HEK293 (cell line): ENCODE results near the gene ALDOA.

ENCODE experiments used
- EGR2 ChIP-seq: fragments of 450-650 bp; formaldehyde crosslinking; IDR thresholded peaks from 2 replicates; pipeline ENCODE4 v1.5.1; 2016; ENCODE audit warnings: low read depth, missing biosample characterization, missing genetic modification characterization
- HOXD13 ChIP-seq: sonication (generic); formaldehyde crosslinking; IDR thresholded peaks from 2 replicates; pipeline ENCODE4 v1.8.0; 2022; ENCODE audit warnings: missing genetic modification reagents, borderline replicate concordance
- MZF1 ChIP-seq: fragments of 450-650 bp; formaldehyde crosslinking; IDR thresholded peaks from 2 replicates; pipeline ENCODE4 v1.5.1; 2017; ENCODE audit warnings: missing biosample characterization, missing genetic modification characterization, borderline replicate concordance
- SCRT1 ChIP-seq: fragments of 450-650 bp; formaldehyde crosslinking; IDR thresholded peaks from 2 replicates; pipeline ENCODE4 v1.5.1; 2016; ENCODE audit warnings: missing biosample characterization, missing genetic modification characterization, borderline replicate concordance
- YY1 ChIP-seq: fragments of 450-650 bp; formaldehyde crosslinking; IDR thresholded peaks from 2 replicates; pipeline ENCODE4 v1.5.1; 2018; ENCODE audit warnings: missing biosample characterization, missing genetic modification characterization
- ZBTB11 ChIP-seq: fragments of 450-650 bp; formaldehyde crosslinking; conservative IDR thresholded peaks from 2 replicates; pipeline ENCODE4 v1.5.1; 2016; ENCODE audit warnings: low read depth, missing biosample characterization, missing genetic modification characterization
- ZNF112 ChIP-seq: fragments of 450-650 bp; formaldehyde crosslinking; IDR thresholded peaks from 2 replicates; pipeline ENCODE4 v1.5.0; 2017; ENCODE audit warnings: missing biosample characterization, missing genetic modification characterization
- ZNF16 ChIP-seq: fragments of 450-650 bp; formaldehyde crosslinking; IDR thresholded peaks from 2 replicates; pipeline ENCODE4 v1.5.1; 2016; ENCODE audit warnings: low read depth, missing biosample characterization, missing genetic modification characterization
- ZNF354C ChIP-seq: fragments of 450-650 bp; formaldehyde crosslinking; IDR thresholded peaks from 2 replicates; pipeline ENCODE4 v1.5.1; 2016; ENCODE audit warnings: missing biosample characterization, missing genetic modification characterization, low read depth, borderline replicate concordance
- ZNF362 ChIP-seq: fragments of 450-650 bp; formaldehyde crosslinking; IDR thresholded peaks from 2 replicates; pipeline ENCODE4 v1.5.1; 2016; ENCODE audit warnings: missing biosample characterization, missing genetic modification characterization
- ZNF560 ChIP-seq: fragments of 450-650 bp; formaldehyde crosslinking; IDR thresholded peaks from 2 replicates; pipeline ENCODE4 v1.5.1; 2017; ENCODE audit warnings: missing biosample characterization, missing genetic modification characterization, borderline replicate concordance
- ZNF571 ChIP-seq: fragments of 450-650 bp; formaldehyde crosslinking; IDR thresholded peaks from 2 replicates; pipeline ENCODE4 v1.5.0; 2017; ENCODE audit warnings: missing biosample characterization, missing genetic modification characterization
- ZNF585B ChIP-seq: fragments of 450-650 bp; formaldehyde crosslinking; IDR thresholded peaks from 2 replicates; pipeline ENCODE4 v1.5.1; 2016; ENCODE audit warnings: missing biosample characterization, missing genetic modification characterization
- ZNF624 ChIP-seq: fragments of 450-650 bp; formaldehyde crosslinking; IDR thresholded peaks from 2 replicates; pipeline ENCODE4 v1.5.1; 2017; ENCODE audit warnings: missing biosample characterization, missing genetic modification characterization
- ZNF626 ChIP-seq: fragments of 450-650 bp; sonication (Bioruptor Pico); formaldehyde crosslinking; IDR thresholded peaks from 2 replicates; pipeline ENCODE4 v1.5.1; 2018; ENCODE audit warnings: missing biosample characterization, missing genetic modification characterization, inconsistent platforms
- ZNF677 ChIP-seq: fragments of 450-650 bp; IDR thresholded peaks from 2 replicates; pipeline ENCODE4 v1.5.0; 2018; ENCODE audit warnings: missing biosample characterization, mild to moderate bottlenecking, missing genetic modification characterization, moderate library complexity
- TF ChIP-seq, protein P1 (sequence below): fragments of 450-650 bp; formaldehyde crosslinking; IDR thresholded peaks from 2 replicates; pipeline ENCODE4 v1.5.1; 2016; ENCODE audit warnings: missing biosample characterization, missing genetic modification characterization
- TF ChIP-seq, protein P2 (sequence below): fragments of 450-650 bp; formaldehyde crosslinking; IDR thresholded peaks from 2 replicates; pipeline ENCODE4 v1.5.1; 2016; ENCODE audit warnings: missing biosample characterization, missing genetic modification characterization
- TF ChIP-seq, protein P3 (sequence below): fragments of 450-650 bp; formaldehyde crosslinking; IDR thresholded peaks from 2 replicates; pipeline ENCODE4 v1.5.1; 2016; ENCODE audit warnings: missing biosample characterization, missing genetic modification characterization
- TF ChIP-seq, protein P4 (sequence below): fragments of 450-650 bp; formaldehyde crosslinking; IDR thresholded peaks from 2 replicates; pipeline ENCODE4 v1.5.1; 2017; ENCODE audit warnings: missing biosample characterization, missing genetic modification characterization
- TF ChIP-seq, protein P5 (sequence below): fragments of 450-650 bp; formaldehyde crosslinking; IDR thresholded peaks from 2 replicates; pipeline ENCODE4 v1.5.1; 2016; ENCODE audit warnings: missing biosample characterization, missing genetic modification characterization

The ALDOA gene

DNA sequence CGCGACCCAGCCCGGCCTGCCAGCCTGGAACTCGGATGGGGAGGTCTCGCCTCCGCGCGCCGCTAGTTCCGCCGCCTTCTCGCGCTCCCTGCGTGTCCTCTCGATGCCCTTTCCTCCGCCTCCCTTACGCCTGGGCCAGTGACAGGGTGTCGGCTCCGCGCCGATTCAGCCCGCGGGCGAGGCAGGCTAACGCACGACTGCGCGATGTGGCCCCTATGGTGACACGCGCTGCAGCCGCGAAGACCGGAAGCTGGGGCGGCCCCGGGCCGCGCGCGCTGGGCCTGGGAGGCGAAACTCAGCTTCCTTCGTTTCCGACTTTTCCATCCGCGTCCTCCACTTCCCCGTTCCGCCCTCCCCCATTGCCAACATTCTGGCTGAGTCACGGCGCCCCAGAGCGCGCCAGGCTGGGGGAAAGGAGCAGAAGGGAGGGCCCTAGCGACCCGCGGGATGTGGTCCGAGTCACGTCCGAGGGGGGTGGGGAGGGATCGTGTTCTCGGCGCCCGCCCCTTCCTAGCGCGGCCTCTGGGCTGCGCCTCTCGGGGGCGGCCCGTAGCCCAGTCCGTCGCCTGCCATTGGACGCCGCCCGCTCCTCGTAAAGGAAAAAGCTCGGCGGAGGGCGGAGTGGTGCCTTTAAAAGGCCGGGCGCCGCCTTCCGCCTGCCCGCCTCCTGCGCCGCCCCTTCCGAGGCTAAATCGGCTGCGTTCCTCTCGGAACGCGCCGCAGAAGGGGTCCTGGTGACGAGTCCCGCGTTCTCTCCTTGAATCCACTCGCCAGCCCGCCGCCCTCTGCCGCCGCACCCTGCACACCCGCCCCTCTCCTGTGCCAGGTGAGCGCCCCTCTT lies at the start of gene ALDOA (continued):
- TF ChIP-seq, protein P1, sequence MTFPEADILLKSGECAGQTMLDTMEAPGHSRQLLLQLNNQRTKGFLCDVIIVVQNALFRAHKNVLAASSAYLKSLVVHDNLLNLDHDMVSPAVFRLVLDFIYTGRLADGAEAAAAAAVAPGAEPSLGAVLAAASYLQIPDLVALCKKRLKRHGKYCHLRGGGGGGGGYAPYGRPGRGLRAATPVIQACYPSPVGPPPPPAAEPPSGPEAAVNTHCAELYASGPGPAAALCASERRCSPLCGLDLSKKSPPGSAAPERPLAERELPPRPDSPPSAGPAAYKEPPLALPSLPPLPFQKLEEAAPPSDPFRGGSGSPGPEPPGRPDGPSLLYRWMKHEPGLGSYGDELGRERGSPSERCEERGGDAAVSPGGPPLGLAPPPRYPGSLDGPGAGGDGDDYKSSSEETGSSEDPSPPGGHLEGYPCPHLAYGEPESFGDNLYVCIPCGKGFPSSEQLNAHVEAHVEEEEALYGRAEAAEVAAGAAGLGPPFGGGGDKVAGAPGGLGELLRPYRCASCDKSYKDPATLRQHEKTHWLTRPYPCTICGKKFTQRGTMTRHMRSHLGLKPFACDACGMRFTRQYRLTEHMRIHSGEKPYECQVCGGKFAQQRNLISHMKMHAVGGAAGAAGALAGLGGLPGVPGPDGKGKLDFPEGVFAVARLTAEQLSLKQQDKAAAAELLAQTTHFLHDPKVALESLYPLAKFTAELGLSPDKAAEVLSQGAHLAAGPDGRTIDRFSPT (tag by site-specific recombination), result peak; percentile 93
- TF ChIP-seq ZNF112 (tag by site-specific recombination) (no peak), ZNF362 (0 out of 2 replicates have a peak, but pooled peaks have one; percentile 32), ZNF626 (tag by site-specific recombination) (no peak), ZNF354C (tag by site-specific recombination) (no peak), ZNF16 (no peak), ZNF560 (tag by site-specific recombination) (no peak), ZBTB11 (tag by site-specific recombination) (peak; percentile 94), MZF1 (tag by site-specific recombination) (peak; percentile 73), YY1 (peak; percentile 62; the same call in 1 of the 2 replicates), ZNF585B (tag by site-specific recombination) (no peak), ZNF624 (tag by site-specific recombination) (no peak), ZNF677 (no peak), SCRT1 (tag by site-specific recombination) (no peak), EGR2 (tag by site-specific recombination) (peak; percentile 60), HOXD13 (CRISPR knock-in tag) (0 out of 2 replicates have a peak, but pooled peaks have one; percentile 14), ZNF571 (tag by site-specific recombination) (no peak)
- TF ChIP-seq, protein P2, sequence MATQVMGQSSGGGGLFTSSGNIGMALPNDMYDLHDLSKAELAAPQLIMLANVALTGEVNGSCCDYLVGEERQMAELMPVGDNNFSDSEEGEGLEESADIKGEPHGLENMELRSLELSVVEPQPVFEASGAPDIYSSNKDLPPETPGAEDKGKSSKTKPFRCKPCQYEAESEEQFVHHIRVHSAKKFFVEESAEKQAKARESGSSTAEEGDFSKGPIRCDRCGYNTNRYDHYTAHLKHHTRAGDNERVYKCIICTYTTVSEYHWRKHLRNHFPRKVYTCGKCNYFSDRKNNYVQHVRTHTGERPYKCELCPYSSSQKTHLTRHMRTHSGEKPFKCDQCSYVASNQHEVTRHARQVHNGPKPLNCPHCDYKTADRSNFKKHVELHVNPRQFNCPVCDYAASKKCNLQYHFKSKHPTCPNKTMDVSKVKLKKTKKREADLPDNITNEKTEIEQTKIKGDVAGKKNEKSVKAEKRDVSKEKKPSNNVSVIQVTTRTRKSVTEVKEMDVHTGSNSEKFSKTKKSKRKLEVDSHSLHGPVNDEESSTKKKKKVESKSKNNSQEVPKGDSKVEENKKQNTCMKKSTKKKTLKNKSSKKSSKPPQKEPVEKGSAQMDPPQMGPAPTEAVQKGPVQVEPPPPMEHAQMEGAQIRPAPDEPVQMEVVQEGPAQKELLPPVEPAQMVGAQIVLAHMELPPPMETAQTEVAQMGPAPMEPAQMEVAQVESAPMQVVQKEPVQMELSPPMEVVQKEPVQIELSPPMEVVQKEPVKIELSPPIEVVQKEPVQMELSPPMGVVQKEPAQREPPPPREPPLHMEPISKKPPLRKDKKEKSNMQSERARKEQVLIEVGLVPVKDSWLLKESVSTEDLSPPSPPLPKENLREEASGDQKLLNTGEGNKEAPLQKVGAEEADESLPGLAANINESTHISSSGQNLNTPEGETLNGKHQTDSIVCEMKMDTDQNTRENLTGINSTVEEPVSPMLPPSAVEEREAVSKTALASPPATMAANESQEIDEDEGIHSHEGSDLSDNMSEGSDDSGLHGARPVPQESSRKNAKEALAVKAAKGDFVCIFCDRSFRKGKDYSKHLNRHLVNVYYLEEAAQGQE (tag by site-specific recombination), result peak; percentile 58; the same call in 1 of the 2 replicates
- TF ChIP-seq, protein P3, sequence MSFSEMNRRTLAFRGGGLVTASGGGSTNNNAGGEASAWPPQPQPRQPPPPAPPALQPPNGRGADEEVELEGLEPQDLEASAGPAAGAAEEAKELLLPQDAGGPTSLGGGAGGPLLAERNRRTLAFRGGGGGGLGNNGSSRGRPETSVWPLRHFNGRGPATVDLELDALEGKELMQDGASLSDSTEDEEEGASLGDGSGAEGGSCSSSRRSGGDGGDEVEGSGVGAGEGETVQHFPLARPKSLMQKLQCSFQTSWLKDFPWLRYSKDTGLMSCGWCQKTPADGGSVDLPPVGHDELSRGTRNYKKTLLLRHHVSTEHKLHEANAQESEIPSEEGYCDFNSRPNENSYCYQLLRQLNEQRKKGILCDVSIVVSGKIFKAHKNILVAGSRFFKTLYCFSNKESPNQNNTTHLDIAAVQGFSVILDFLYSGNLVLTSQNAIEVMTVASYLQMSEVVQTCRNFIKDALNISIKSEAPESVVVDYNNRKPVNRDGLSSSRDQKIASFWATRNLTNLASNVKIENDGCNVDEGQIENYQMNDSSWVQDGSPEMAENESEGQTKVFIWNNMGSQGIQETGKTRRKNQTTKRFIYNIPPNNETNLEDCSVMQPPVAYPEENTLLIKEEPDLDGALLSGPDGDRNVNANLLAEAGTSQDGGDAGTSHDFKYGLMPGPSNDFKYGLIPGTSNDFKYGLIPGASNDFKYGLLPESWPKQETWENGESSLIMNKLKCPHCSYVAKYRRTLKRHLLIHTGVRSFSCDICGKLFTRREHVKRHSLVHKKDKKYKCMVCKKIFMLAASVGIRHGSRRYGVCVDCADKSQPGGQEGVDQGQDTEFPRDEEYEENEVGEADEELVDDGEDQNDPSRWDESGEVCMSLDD (tag by site-specific recombination), result peak; percentile 59; the same call in 1 of the 2 replicates
- TF ChIP-seq, protein P4, sequence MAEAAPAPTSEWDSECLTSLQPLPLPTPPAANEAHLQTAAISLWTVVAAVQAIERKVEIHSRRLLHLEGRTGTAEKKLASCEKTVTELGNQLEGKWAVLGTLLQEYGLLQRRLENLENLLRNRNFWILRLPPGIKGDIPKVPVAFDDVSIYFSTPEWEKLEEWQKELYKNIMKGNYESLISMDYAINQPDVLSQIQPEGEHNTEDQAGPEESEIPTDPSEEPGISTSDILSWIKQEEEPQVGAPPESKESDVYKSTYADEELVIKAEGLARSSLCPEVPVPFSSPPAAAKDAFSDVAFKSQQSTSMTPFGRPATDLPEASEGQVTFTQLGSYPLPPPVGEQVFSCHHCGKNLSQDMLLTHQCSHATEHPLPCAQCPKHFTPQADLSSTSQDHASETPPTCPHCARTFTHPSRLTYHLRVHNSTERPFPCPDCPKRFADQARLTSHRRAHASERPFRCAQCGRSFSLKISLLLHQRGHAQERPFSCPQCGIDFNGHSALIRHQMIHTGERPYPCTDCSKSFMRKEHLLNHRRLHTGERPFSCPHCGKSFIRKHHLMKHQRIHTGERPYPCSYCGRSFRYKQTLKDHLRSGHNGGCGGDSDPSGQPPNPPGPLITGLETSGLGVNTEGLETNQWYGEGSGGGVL (tag by site-specific recombination), result peak; percentile 98
- TF ChIP-seq, protein P5, sequence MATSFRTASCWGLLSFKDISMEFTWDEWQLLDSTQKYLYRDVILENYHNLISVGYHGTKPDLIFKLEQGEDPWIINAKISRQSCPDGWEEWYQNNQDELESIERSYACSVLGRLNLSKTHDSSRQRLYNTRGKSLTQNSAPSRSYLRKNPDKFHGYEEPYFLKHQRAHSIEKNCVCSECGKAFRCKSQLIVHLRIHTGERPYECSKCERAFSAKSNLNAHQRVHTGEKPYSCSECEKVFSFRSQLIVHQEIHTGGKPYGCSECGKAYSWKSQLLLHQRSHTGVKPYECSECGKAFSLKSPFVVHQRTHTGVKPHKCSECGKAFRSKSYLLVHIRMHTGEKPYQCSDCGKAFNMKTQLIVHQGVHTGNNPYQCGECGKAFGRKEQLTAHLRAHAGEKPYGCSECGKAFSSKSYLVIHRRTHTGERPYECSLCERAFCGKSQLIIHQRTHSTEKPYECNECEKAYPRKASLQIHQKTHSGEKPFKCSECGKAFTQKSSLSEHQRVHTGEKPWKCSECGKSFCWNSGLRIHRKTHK (tag by site-specific recombination), result no peak
